Embryonic facial prominence (tissue), 1 donor: ENCODE data around the gene DOCK2.
"Not testable (repeated sequence)": the region's sequence is repeated elsewhere in the genome, so short reads cannot be mapped to it uniquely, and the experiment has no call there.

ENCODE experiments used
- DNase-seq: peaks from one replicate; pipeline ENCODE4 v3.0.0-alpha.2; 2016; ENCODE audit errors: extremely low spot score

Gene DOCK2

GRCh38 chr5:169719360-169720314, 82.6 kb downstream of the DOCK2 start:
- DNase-seq: no peak

- DNase-seq: no peak
Observed at GRCh38 chr5:169721771-169722170, 84.7 kb downstream of the DOCK2 start.

GRCh38 chr5:169723103-169723831, 86.2 kb downstream of the DOCK2 start:
- no peak for DNase-seq

- no peak for DNase-seq
Observed at GRCh38 chr5:169724303-169725087, 87.4 kb downstream of the DOCK2 start.

GRCh38 chr5:169725665-169726064, 88.6 kb downstream of the DOCK2 start:
- DNase-seq: not testable (repeated sequence)

- DNase-seq: no peak
Observed at GRCh38 chr5:169728418-169728817, 91.3 kb downstream of the DOCK2 start.

GRCh38 chr5:169731221-169731620, 94.1 kb downstream of the DOCK2 start:
- DNase-seq: no peak

GRCh38 chr5:169732841-169733240, 95.8 kb downstream of the DOCK2 start:
- no peak for DNase-seq

GRCh38 chr5:169735913-169736312, 98.8 kb downstream of the DOCK2 start:
- DNase-seq: no peak

GRCh38 chr5:169736653-169737052, 99.6 kb downstream of the DOCK2 start:
- no peak for DNase-seq

- DNase-seq: no peak
Observed at GRCh38 chr5:169740435-169740834, 103.4 kb downstream of the DOCK2 start.

- no peak for DNase-seq
Observed at GRCh38 chr5:169742771-169743296, 105.8 kb downstream of the DOCK2 start.

GRCh38 chr5:169744336-169744735, 107.3 kb downstream of the DOCK2 start:
- DNase-seq: no peak

GRCh38 chr5:169745441-169746146, 108.5 kb downstream of the DOCK2 start:
- DNase-seq: no peak

- no peak for DNase-seq
Observed at GRCh38 chr5:169746147-169746694, 109.1 kb downstream of the DOCK2 start.

- no peak for DNase-seq
Observed at GRCh38 chr5:169748174-169748573, 111.1 kb downstream of the DOCK2 start.

GRCh38 chr5:169749295-169749694, 112.2 kb downstream of the DOCK2 start:
- DNase-seq: no peak

GRCh38 chr5:169751490-169751889, 114.4 kb downstream of the DOCK2 start:
- DNase-seq: no peak

GRCh38 chr5:169752566-169752965, 115.5 kb downstream of the DOCK2 start:
- DNase-seq: not testable (repeated sequence)

GRCh38 chr5:169753795-169754194, 116.7 kb downstream of the DOCK2 start:
- DNase-seq: no peak

- DNase-seq: no peak
Observed at GRCh38 chr5:169754737-169755136, 117.7 kb downstream of the DOCK2 start.
